ENCODE data around the gene GFM2.
"Not testable (repeated sequence)": the region's sequence is repeated elsewhere in the genome, so short reads cannot be mapped to it uniquely, and the experiment has no call there.

GRCh38 chr5:74678123-74678522, 88.8 kb downstream of the GFM2 start:
- not testable (repeated sequence) for TF ChIP-seq CTCF (conservative IDR thresholded peaks at IDR 0.05; ENCODE audit: low read depth, low read length); EZH2 (IDR thresholded peaks at IDR 0.05; ENCODE audit: borderline replicate concordance, low read depth, low read length, poor library complexity, severe bottlenecking)
